Measurements from ENCODE around the gene ADGRV1. TPM values are rescaled to one million over a fixed set of nuclear protein-coding genes. Genes with fewer than 3 reads are reported as not detected.

Gene ADGRV1
- total RNA-seq, 1 experiment from 2014 or later, result 64.8 TPM

DNA sequence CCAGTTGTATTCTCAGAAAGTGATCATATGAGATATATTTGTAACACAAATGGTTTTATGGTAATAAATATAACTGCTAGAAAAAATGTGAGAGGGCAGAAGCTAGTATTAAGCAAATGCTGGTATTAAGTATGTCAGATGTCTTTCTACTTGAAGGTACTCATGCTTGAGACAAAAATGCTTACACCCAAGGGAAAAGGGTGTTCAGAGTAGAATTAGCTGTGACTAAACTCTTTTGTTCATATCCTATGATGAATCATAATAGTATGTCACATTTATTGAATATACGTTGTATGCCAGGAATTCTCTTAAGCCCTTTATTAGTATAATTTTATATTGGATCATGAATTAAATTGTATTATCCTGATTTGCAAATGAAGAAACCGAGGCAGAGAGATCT lies 2.2 kb downstream of the ADGRV1 start:
- no peak overlapping the region for H3K14ac ChIP-seq (ENCODE audit: insufficient read depth, low read length)
- H2AK5ac ChIP-seq (ENCODE audit: insufficient read length, low read length), result no peak overlapping the region
- H3K4me1 ChIP-seq (ENCODE audit: insufficient read depth, low read length), result peaks cover 11% of the 10 kb centered on the region; the same call in 1 of the 2 replicates
- H2BK120ac ChIP-seq (ENCODE audit: low read depth, low read length, poor library complexity, severe bottlenecking), result no peak overlapping the region
- no peak overlapping the region for H3K27ac ChIP-seq (ENCODE audit: insufficient read length, low read depth, low read length)
- Mint-ChIP-seq H3K4me1 (peaks cover 74 to 77% of the 10 kb centered on the region in 2 experiments), H3K27ac (peak overlapping the region in 2 of 3 experiments; percentile 57 to 63; a peak in 2 of 7 replicates), H3K27me3 (ENCODE audit: low read depth) (no peaks in the 10 kb centered on the region), H3K9me3 (peaks cover 7 to 11% of the 10 kb centered on the region in 2 experiments), H3K4me3 (peak overlapping the region; percentile 4 to 93; a peak in 4 of 5 replicates), H3K36me3 (ENCODE audit: insufficient read depth in 1 of 3, low read depth in 3 of 3) (peaks cover 0 to 9% (median 7%) of the 10 kb centered on the region in 3 experiments; a peak in 5 of 7 replicates)
- peaks cover 4% of the 10 kb centered on the region for H3K23me2 ChIP-seq (ENCODE audit: insufficient read length, low read depth, low read length, poor library complexity, severe bottlenecking)
- H4K91ac ChIP-seq (ENCODE audit: insufficient read length, low read depth, low read length), result no peak overlapping the region
- no CpG with 5 or more reads among the region's 2 CpGs for WGBS (ENCODE audit: extremely low coverage, insufficient read length, low lambda C conversion rate)
- TF ChIP-seq CTCF (conservative IDR thresholded peaks at IDR 0.05), result no peak
- no peaks in the 10 kb centered on the region for H3K27me3 ChIP-seq (ENCODE audit: insufficient read depth, low read length)
- no peak overlapping the region for H4K8ac ChIP-seq (replicated peaks; ENCODE audit: insufficient read length, low read depth, low read length)
- no peak overlapping the region for H3K4me2 ChIP-seq (ENCODE audit: insufficient read depth, insufficient read length, low read length)
- H2BK20ac ChIP-seq (ENCODE audit: low read depth, low read length, poor library complexity, severe bottlenecking), result no peak overlapping the region
- H4K20me1 ChIP-seq (ENCODE audit: control insufficient read depth, insufficient read depth, insufficient read length), result no peaks in the 10 kb centered on the region
- no peak overlapping the region for H2AFZ ChIP-seq (ENCODE audit: low read length)
- no peak overlapping the region for H3K4ac ChIP-seq (ENCODE audit: low read depth, low read length)
- H2BK5ac ChIP-seq (ENCODE audit: insufficient read length, low read length), result no peak overlapping the region
- no peaks in the 10 kb centered on the region for H3K79me1 ChIP-seq (ENCODE audit: insufficient read depth, low read depth, low read length, poor library complexity, severe bottlenecking)
- H3T11ph ChIP-seq (ENCODE audit: low read length), result no peak overlapping the region
- no peak overlapping the region for H3K18ac ChIP-seq (ENCODE audit: insufficient read length, low read depth, low read length)
- DNase-seq, result no peak
- peaks cover 21% of the 10 kb centered on the region; the same call in 1 of the 2 replicates for H3K79me2 ChIP-seq (ENCODE audit: insufficient read depth, low read length)
- no peak overlapping the region for H4K5ac ChIP-seq (ENCODE audit: insufficient read length, low read depth, low read length)
- H2BK15ac ChIP-seq (ENCODE audit: low read depth, low read length), result no peak overlapping the region
- H3K9me3 ChIP-seq (ENCODE audit: control insufficient read depth, low read depth, low read length), result no peaks in the 10 kb centered on the region
- no peak overlapping the region for H3K56ac ChIP-seq (ENCODE audit: insufficient read length, low read depth, low read length)
- H3K9ac ChIP-seq (ENCODE audit: extremely low read depth, insufficient read length, low read length), result no peak overlapping the region
- H2BK12ac ChIP-seq (ENCODE audit: insufficient read length, low read depth, low read length), result no peak overlapping the region
- no peak overlapping the region for H3K23ac ChIP-seq (ENCODE audit: insufficient read length, low read depth, low read length)

Data from H9 (cell line).